H1 (cell line): ENCODE data around the gene OR5K2. TPM values are rescaled to one million over a fixed set of nuclear protein-coding genes. Genes with fewer than 3 reads are reported as not detected.

Experiments used
- ASH2L ChIP-seq: fragments of 200-600, 300-600 bp; sonication (generic); IDR thresholded peaks from one replicate; pipeline ENCODE4 v1.7.1; 2017; ENCODE audit warnings: low read length
- ATF3 ChIP-seq: IDR thresholded peaks from 2 replicates; pipeline ENCODE4 v1.6.1; 2011; ENCODE audit warnings: low read depth, mild to moderate bottlenecking, low read length; ENCODE audit not compliant: insufficient read depth
- CTCF ChIP-seq, 3 experiments: IDR thresholded peaks; 1 replicate in 2 of 3; 2 replicates in 1 of 3; pipeline versions ENCODE4 v1.5.1 to v1.6.1; 2011; ENCODE audit warnings: low read length in 3 of 3, mild to moderate bottlenecking in 3 of 3, inconsistent platforms in 2 of 3, low read depth in 1 of 3, moderate library complexity in 1 of 3; ENCODE audit not compliant: insufficient read depth in 1 of 3; ENCODE audit errors: control extremely low read depth in 1 of 3
- HDAC2 ChIP-seq, 2 experiments: fragments of 300-600 bp in 1 of 2; sonication (generic) in 1 of 2; IDR thresholded peaks; 2 replicates each; pipeline ENCODE4 v1.6.1; 2011 to 2012; ENCODE audit warnings: low read depth in 2 of 2, low read length in 2 of 2, mild to moderate bottlenecking in 2 of 2, moderate library complexity in 2 of 2, borderline replicate concordance in 1 of 2, inconsistent platforms in 1 of 2
- KDM1A ChIP-seq: fragments of 200-600, 300-600 bp; sonication (generic); IDR thresholded peaks from 2 replicates; pipeline ENCODE4 v1.7.1; 2016; ENCODE audit warnings: mild to moderate bottlenecking, low read length, borderline replicate concordance
- SP2 ChIP-seq: IDR thresholded peaks from 2 replicates; pipeline ENCODE4 v1.6.1; 2012; ENCODE audit warnings: mild to moderate bottlenecking, low read length, inconsistent platforms
- TAF1 ChIP-seq: IDR thresholded peaks from 2 replicates; pipeline ENCODE4 v1.6.1; 2011; ENCODE audit warnings: mild to moderate bottlenecking, low read depth, low read length
- TAF7 ChIP-seq: optimal IDR thresholded peaks from 2 replicates; pipeline ENCODE3; 2011; ENCODE audit warnings: low read depth, mild to moderate bottlenecking, inconsistent platforms, low read length, moderate library complexity, borderline replicate concordance
- polyA plus RNA-seq, 7 experiments: library from polyadenylated mRNA; depleted of rRNA in 3 of 7; stranded (reverse) in 5 of 7; unstranded in 2 of 7; fragments of >200 nt in 5 of 7; fragments of 200-250 nt in 2 of 7; gene quantifications; 1 replicate in 5 of 7; 2 replicates in 1 of 7; 4 replicates in 1 of 7; pipeline versions ENCODE4 v1.2.1 to v1.2.3, GENCODE V29; 2011 to 2013; ENCODE audit warnings: missing spikeins in 2 of 7, mixed read lengths in 2 of 7
- total RNA-seq: library from RNA; stranded (reverse); fragmentation: NEBNext Ultra II Directional; extraction: Animal tissue kit (Norgen Biotek cat#: 25700); gene quantifications from 2 replicates; pipeline ENCODE4 v1.2.1, GENCODE V29; 2021

The OR5K2 gene
- total and polyA plus RNA-seq, 2 of the 8 experiments (the other 6 are each of a cell fraction or from before 2014, with no cell fraction given): not detected

GRCh38 chr3:98525494-98525893 is 28.0 kb downstream of the OR5K2 start (continued):
- TF ChIP-seq ATF3 (no peak), HDAC2 (IDR thresholded peaks at IDR 0.05; ENCODE audit: borderline replicate concordance in 1 of 2, low read depth in 2 of 2, low read length in 2 of 2) (no peak), SP2 (no peak), TAF1 (no peak), ASH2L (no peak), TAF7 (no peak), CTCF (IDR thresholded peaks at IDR 0.05; ENCODE audit: control extremely low read depth in 1 of 3, insufficient read depth in 1 of 3, low read depth in 1 of 3, low read length in 3 of 3) (no peak), KDM1A (no peak)
